ENCODE measurements around the gene DENND6A. TPM values are rescaled to one million over a fixed set of nuclear protein-coding genes. Genes with fewer than 3 reads are reported as not detected.
"Not testable (repeated sequence)": the region's sequence is repeated elsewhere in the genome, so short reads cannot be mapped to it uniquely, and the experiment has no call there.

Gene DENND6A
- total and polyA plus RNA-seq, 2 of the 8 experiments (the other 6 are each of a cell fraction or from before 2014, with no cell fraction given), result 7.8 to 14.8 TPM

GRCh38 chr3:57694146-57694545, 1.3 kb upstream of the DENND6A start (continued):
- no peak for TF ChIP-seq BACH1 (IDR thresholded peaks at IDR 0.05; ENCODE audit: low read length)
- TF ChIP-seq KDM5A (IDR thresholded peaks at IDR 0.05; ENCODE audit: low read length), result no peak
- TF ChIP-seq EP300 (IDR thresholded peaks at IDR 0.05; ENCODE audit: borderline replicate concordance in 1 of 2, low read depth in 2 of 2, low read length in 2 of 2), result no peak
- TF ChIP-seq TCF12 (IDR thresholded peaks at IDR 0.05; ENCODE audit: low read depth, low read length), result no peak

GRCh38 chr3:57692133-57692395, 813 bp downstream of the DENND6A start:
- Histone ChIP-seq H3K27ac (ENCODE audit: low read depth, low read length) (0 out of 2 replicates have a peak overlapping the region, but pooled peaks have one; percentile 88), H3K9ac (replicated peaks in 1 of 4; ENCODE audit: extremely low read depth in 1 of 4, low read depth in 3 of 4, low read length in 3 of 4) (peak overlapping the region; percentile 81 to 94 (median 88)), H2AFZ (ENCODE audit: low read length) (0 out of 2 replicates have a peak overlapping the region, but pooled peaks have one; percentile 4), H3K4me2 (ENCODE audit: insufficient read depth in 1 of 2, low read depth in 2 of 2, low read length in 2 of 2) (peak overlapping the region; percentile 71 to 82), H3K79me2 (ENCODE audit: control insufficient read depth in 1 of 2, insufficient read depth in 2 of 2, low read length in 2 of 2) (peaks cover 0 to 42% of the 10 kb centered on the region in 2 experiments; a peak in 2 of 4 replicates), H2BK5ac (ENCODE audit: low read depth, low read length) (0 out of 2 replicates have a peak overlapping the region, but pooled peaks have one; percentile 91), H4K5ac (ENCODE audit: insufficient read length, low read depth, low read length) (peak overlapping the region; percentile 7), H3K4me3 (ENCODE audit: extremely low read depth in 1 of 4, insufficient read depth in 2 of 4, low read depth in 3 of 4, low read length in 4 of 4) (peak overlapping the region; percentile 61 to 90 (median 78)), H3K56ac (replicated peaks; ENCODE audit: insufficient read length, low read depth, low read length) (peak overlapping the region; percentile 5)
- H3K36me3 ChIP-seq (ENCODE audit: control insufficient read depth in 2 of 4, insufficient read depth in 4 of 4, low read length in 3 of 4); FAIRE-seq; H4K91ac ChIP-seq (replicated peaks; ENCODE audit: insufficient read length, low read length); H3K4me1 ChIP-seq (replicated peaks in 1 of 4; ENCODE audit: control insufficient read depth in 3 of 4, insufficient read depth in 4 of 4, low read length in 3 of 4); H2BK12ac ChIP-seq (ENCODE audit: low read depth, low read length); H3K23me2 ChIP-seq (ENCODE audit: low read depth, low read length); H2BK15ac ChIP-seq (ENCODE audit: low read length); H3K79me1 ChIP-seq (ENCODE audit: low read depth, low read length); H3K23ac ChIP-seq (ENCODE audit: insufficient read length); H2BK120ac ChIP-seq (replicated peaks; ENCODE audit: low read depth, low read length); H2AK5ac ChIP-seq (ENCODE audit: low read depth, low read length); H3K18ac ChIP-seq (ENCODE audit: extremely low read depth, low read length); H4K8ac ChIP-seq (ENCODE audit: extremely low read depth, insufficient read depth, low read length); H3K14ac ChIP-seq (ENCODE audit: insufficient read length); CTCF ChIA-PET (ENCODE audit: partially characterized antibody); H4K20me1 ChIP-seq (replicated peaks in 1 of 2; ENCODE audit: control insufficient read depth in 1 of 2, insufficient read depth in 2 of 2, low read length in 2 of 2); H2BK20ac ChIP-seq (ENCODE audit: low read length); H3K9me3 ChIP-seq (ENCODE audit: insufficient read depth in 2 of 2, low read depth in 1 of 2, low read length in 1 of 2); H3K27me3 ChIP-seq (replicated peaks in 1 of 4; ENCODE audit: control insufficient read depth in 3 of 4, extremely low read depth in 1 of 4, insufficient read depth in 3 of 4, low read length in 3 of 4); DNase-seq (ENCODE audit: low read depth in 1 of 2, low spot score in 2 of 2); H3K4ac ChIP-seq (replicated peaks; ENCODE audit: insufficient read length, low read depth, low read length): not testable (repeated sequence)
- 1% methylated on average over 6 of the region's 9 CpGs; no CpG with 5 or more reads in 1 of the 2 experiments for WGBS, 2 experiments (ENCODE audit: extremely low coverage in 1 of 2, insufficient coverage in 1 of 2, insufficient read length in 1 of 2, insufficient replicate concordance in 2 of 2, low coverage in 1 of 2, low lambda C conversion rate in 2 of 2, missing lambda C conversion rate in 1 of 2)
- POLR2A ChIA-PET (ENCODE audit: partially characterized antibody), result interaction anchor here (1.2 to 2.2 kb wide), 8 partner anchors 13 to 167 kb away, joined by 3 to 12 read pairs (median 4); partner anchors contain the start of gene SLMAP
